Endodermal cell (in vitro differentiated cells): ENCODE results near the gene HOGA1. TPM values are rescaled to one million over a fixed set of nuclear protein-coding genes. Genes with fewer than 3 reads are reported as not detected.

Experiments used
- DNase-seq: peaks from one replicate; pipeline ENCODE4 v3.0.0-alpha.2; 2017
- H3K27ac ChIP-seq: 2 replicates; pipeline ENCODE4 v1.5.1; 2013; ENCODE audit warnings: mild to moderate bottlenecking, low read depth, low read length, moderate library complexity
- H3K27me3 ChIP-seq: 2 replicates; pipeline ENCODE4 v1.6.1; 2013; ENCODE audit warnings: mild to moderate bottlenecking, low read length, moderate library complexity; ENCODE audit not compliant: insufficient read depth, control insufficient read depth, poor library complexity, severe bottlenecking
- H3K36me3 ChIP-seq: 2 replicates; pipeline ENCODE4 v1.7.0; 2013; ENCODE audit warnings: mild to moderate bottlenecking, low read length, moderate library complexity; ENCODE audit not compliant: control insufficient read depth, insufficient read depth
- H3K4me1 ChIP-seq: one replicate; pipeline ENCODE4 v1.7.0; 2013; ENCODE audit warnings: low read length; ENCODE audit not compliant: control insufficient read depth, insufficient read depth
- H3K4me3 ChIP-seq: 2 replicates; pipeline ENCODE4 v1.5.1; 2013; ENCODE audit warnings: mild to moderate bottlenecking, low read length, moderate library complexity
- H3K9ac ChIP-seq: 2 replicates; pipeline ENCODE4 v1.6.1; 2013; ENCODE audit warnings: mild to moderate bottlenecking, low read length, moderate library complexity; ENCODE audit not compliant: poor library complexity, severe bottlenecking; ENCODE audit errors: extremely low read depth
- H3K9me3 ChIP-seq: 2 replicates; pipeline ENCODE4 v1.6.1; 2013; ENCODE audit warnings: mild to moderate bottlenecking, low read length, moderate library complexity; ENCODE audit not compliant: control insufficient read depth
- H3K27ac Mint-ChIP-seq: 2 replicates; pipeline ENCODE4 v1.8.0; 2020; ENCODE audit warnings: mixed read lengths
- H3K27me3 Mint-ChIP-seq: 2 replicates; pipeline ENCODE4 v1.8.0; 2021; ENCODE audit warnings: mild to moderate bottlenecking, mixed read lengths; ENCODE audit not compliant: insufficient read depth
- H3K36me3 Mint-ChIP-seq: 2 replicates; pipeline ENCODE4 v1.8.0; 2020; ENCODE audit warnings: low read depth, mixed read lengths
- H3K4me1 Mint-ChIP-seq: 2 replicates; pipeline ENCODE4 v1.8.0; 2020; ENCODE audit warnings: mixed read lengths
- H3K4me3 Mint-ChIP-seq: 2 replicates; pipeline ENCODE4 v1.8.0; 2020; ENCODE audit warnings: mild to moderate bottlenecking, moderate library complexity, mixed read lengths
- H3K9me3 Mint-ChIP-seq: 2 replicates; pipeline ENCODE4 v1.8.0; 2020; ENCODE audit warnings: mild to moderate bottlenecking, mixed read lengths
- CTCF ChIP-seq: fragments of 200-600 bp; sonication (generic); conservative IDR thresholded peaks from 2 replicates; pipeline ENCODE4 v1.5.0; 2021; ENCODE audit warnings: antibody characterized with exemption, mild to moderate bottlenecking
- WGBS, 2 experiments: methylation state at CpG; one replicate each; pipeline versions ENCODE4 v1.1.5 to v1.1.7; 2013; ENCODE audit warnings: missing lambda C conversion rate in 2 of 2, mixed read lengths in 1 of 2; ENCODE audit not compliant: insufficient coverage in 1 of 2, insufficient read length in 1 of 2; 5-methylcytosine and 5-hydroxymethylcytosine counted together
- total RNA-seq, 2 donors: library from RNA; stranded (reverse); fragmentation: NEBNext Ultra II Directional in 1 of 2; extraction: Animal tissue kit (Norgen Biotek cat#: 25700) in 1 of 2; gene quantifications; 2 replicates in 1 of 2; 3 replicates in 1 of 2; pipeline ENCODE4 v1.2.1, GENCODE V29; 2021

The HOGA1 gene
- total RNA-seq, 2 donors from 2014 or later: 0.15 to 1.7 TPM

GRCh38 chr10:97627731-97628130, 43.5 kb downstream of the HOGA1 start:
- H3K9me3 ChIP-seq: no peaks in the 10 kb centered on the region
- Mint-ChIP-seq H3K36me3 (no peaks in the 10 kb centered on the region), H3K27ac (no peak overlapping the region), H3K4me1 (no peaks in the 10 kb centered on the region), H3K9me3 (no peaks in the 10 kb centered on the region), H3K27me3 (no peaks in the 10 kb centered on the region), H3K4me3 (no peak overlapping the region)
- DNase-seq: no peak
- WGBS, 2 experiments: 86 to 94% methylated on average over 4 of the region's 4 CpGs
- no peaks in the 10 kb centered on the region for H3K36me3 ChIP-seq
- TF ChIP-seq CTCF: no peak
- H3K9ac ChIP-seq: no peak overlapping the region
- H3K27me3 ChIP-seq: no peaks in the 10 kb centered on the region
- H3K4me3 ChIP-seq: no peak overlapping the region
- H3K4me1 ChIP-seq: no peaks in the 10 kb centered on the region
- H3K27ac ChIP-seq: no peak overlapping the region

- no peak for DNase-seq
- no peaks in the 10 kb centered on the region for H3K36me3 ChIP-seq
- H3K4me3 ChIP-seq: no peak overlapping the region
- no peaks in the 10 kb centered on the region for H3K9me3 ChIP-seq
- Mint-ChIP-seq H3K4me3 (no peak overlapping the region), H3K27me3 (no peaks in the 10 kb centered on the region), H3K4me1 (no peaks in the 10 kb centered on the region), H3K9me3 (no peaks in the 10 kb centered on the region), H3K36me3 (no peaks in the 10 kb centered on the region), H3K27ac (no peak overlapping the region)
- H3K27me3 ChIP-seq: no peaks in the 10 kb centered on the region
- no peak for TF ChIP-seq CTCF
- H3K4me1 ChIP-seq: no peaks in the 10 kb centered on the region
- no peak overlapping the region for H3K9ac ChIP-seq
- 87 to 100% methylated on average over 3 of the region's 3 CpGs for WGBS, 2 experiments
- H3K27ac ChIP-seq: no peak overlapping the region
Observed at GRCh38 chr10:97628228-97628627, 44.0 kb downstream of the HOGA1 start.

- Mint-ChIP-seq H3K4me1 (peaks cover 5% of the 10 kb centered on the region), H3K27me3 (no peaks in the 10 kb centered on the region), H3K4me3 (no peak overlapping the region), H3K9me3 (no peaks in the 10 kb centered on the region), H3K27ac (no peak overlapping the region), H3K36me3 (no peaks in the 10 kb centered on the region)
- Histone ChIP-seq H3K9ac (no peak overlapping the region), H3K9me3 (no peaks in the 10 kb centered on the region), H3K27me3 (no peaks in the 10 kb centered on the region), H3K4me1 (no peaks in the 10 kb centered on the region), H3K36me3 (no peaks in the 10 kb centered on the region), H3K4me3 (no peak overlapping the region), H3K27ac (no peak overlapping the region)
- DNase-seq: no peak
- no peak for TF ChIP-seq CTCF
- WGBS, 2 experiments: 99 to 100% methylated on average over 4 to 5 of the region's 5 CpGs
Observed at GRCh38 chr10:97629289-97629688, 45.1 kb downstream of the HOGA1 start.
